ENCODE data around the gene ZNF20. TPM values are rescaled to one million over a fixed set of nuclear protein-coding genes. Genes with fewer than 3 reads are reported as not detected.

Gene ZNF20
- total RNA-seq: 1 to 10 TPM; 2.7 to 3.4 TPM

DNA sequence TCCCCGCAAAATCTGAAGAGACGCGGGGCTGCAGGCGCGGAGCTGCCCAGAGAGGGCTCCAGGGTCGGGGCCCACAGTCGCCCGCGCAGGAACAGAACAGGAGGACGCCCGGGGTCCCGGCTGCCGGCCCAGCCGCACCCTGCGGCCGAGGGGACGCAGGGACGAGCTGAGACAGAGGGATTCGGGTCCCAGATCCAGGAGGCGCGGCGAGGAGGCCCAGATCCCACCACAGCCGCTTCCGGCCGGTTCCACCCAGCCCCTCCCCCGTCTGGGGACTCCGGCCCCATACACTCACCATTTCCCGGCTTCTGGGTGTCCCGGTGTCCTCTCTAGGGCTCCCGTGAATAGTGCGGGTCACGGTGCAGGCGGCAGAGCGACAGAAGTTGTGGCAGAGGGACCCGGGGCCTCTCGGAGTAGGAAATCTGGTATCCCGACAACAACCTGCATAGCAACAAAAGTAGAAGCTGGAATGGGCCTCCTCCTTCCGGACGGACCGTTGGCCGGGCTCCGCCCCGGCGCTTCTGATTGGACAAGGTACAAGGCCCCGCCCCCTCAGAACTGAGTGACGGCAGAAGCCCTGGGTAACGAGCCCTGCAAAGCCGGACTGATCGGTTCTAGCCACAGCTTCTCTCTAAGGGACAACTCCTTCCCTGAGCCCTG, at the start of gene ZNF20:
Gene ZNF20 (minus strand): TSS at position 466 of the 660 bp plus-strand sequence. CDS start 168 bp downstream, at position 298.
- H3K27ac Mint-ChIP-seq: peak within 1 kb of the TSS; percentile 4
- H3K4me3 Mint-ChIP-seq: peak within 1 kb of the TSS; percentile 82 to 92
- peaks cover 11 to 15% of the 10 kb centered on the region in 2 donors for H3K36me3 Mint-ChIP-seq (ENCODE audit: insufficient read depth in 2 of 2)
- ATAC-seq (replicated peaks in 1 of 2) (peak; percentile 94 to 96), DNase-seq (peak; percentile 93 to 95)
- peaks cover 41% of the 10 kb centered on the region for H3K4me1 Mint-ChIP-seq (ENCODE audit: low read depth)
- no peaks in the 10 kb centered on the region for H3K27me3 Mint-ChIP-seq (ENCODE audit: low read depth)
- peaks cover 0 to 5% of the 10 kb centered on the region in 2 donors for H3K9me3 Mint-ChIP-seq

GRCh38 chr19:12187625-12188024, 47.5 kb upstream of the ZNF20 start:
- Mint-ChIP-seq H3K4me1 (ENCODE audit: low read depth) (peaks cover 4% of the 10 kb centered on the region), H3K36me3 (ENCODE audit: insufficient read depth in 2 of 2) (peaks cover 60 to 83% of the 10 kb centered on the region in 2 donors), H3K9me3 (peaks cover 18 to 33% of the 10 kb centered on the region in 2 donors), H3K27ac (no peak overlapping the region), H3K27me3 (ENCODE audit: low read depth) (no peaks in the 10 kb centered on the region), H3K4me3 (no peak overlapping the region)
- ATAC-seq (replicated peaks in 1 of 2): no peak
- DNase-seq: no peak

DNA sequence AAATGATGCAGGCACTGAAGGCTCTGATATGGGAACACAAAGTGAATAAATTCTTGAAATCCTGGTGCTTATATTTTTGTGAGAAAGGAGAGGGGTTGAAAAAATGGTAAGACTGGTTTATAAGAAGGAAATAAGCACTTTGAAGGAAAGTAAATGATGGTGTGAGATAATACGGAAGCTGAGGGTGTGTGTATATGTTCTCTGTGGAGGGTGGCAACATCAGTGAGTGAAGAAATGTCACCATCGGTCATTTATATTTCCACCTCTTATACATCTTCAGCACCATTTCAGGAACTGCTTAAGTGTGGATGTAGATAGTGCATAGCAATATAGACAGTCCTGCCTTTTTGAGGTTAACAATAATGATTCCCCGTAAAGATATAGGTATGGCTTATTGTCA, 40.2 kb upstream of the ZNF20 start:
- Mint-ChIP-seq H3K4me3 (no peak overlapping the region), H3K36me3 (ENCODE audit: insufficient read depth in 2 of 2) (peaks cover 44 to 76% of the 10 kb centered on the region in 2 donors), H3K9me3 (peaks cover 11 to 25% of the 10 kb centered on the region in 2 donors), H3K4me1 (ENCODE audit: low read depth) (no peaks in the 10 kb centered on the region), H3K27me3 (ENCODE audit: low read depth) (no peaks in the 10 kb centered on the region), H3K27ac (peak overlapping the region; percentile 51)
- DNase-seq (no peak), ATAC-seq (replicated peaks in 1 of 2) (no peak)

- peaks cover 56% of the 10 kb centered on the region for H3K4me1 Mint-ChIP-seq (ENCODE audit: low read depth)
- no peaks in the 10 kb centered on the region for H3K27me3 Mint-ChIP-seq (ENCODE audit: low read depth)
- peaks cover 9 to 18% of the 10 kb centered on the region in 2 donors for H3K36me3 Mint-ChIP-seq (ENCODE audit: insufficient read depth in 2 of 2)
- H3K4me3 Mint-ChIP-seq: peak overlapping the region in 1 of 2 donors; percentile 35
- DNase-seq (no peak), ATAC-seq (replicated peaks in 1 of 2) (no peak)
- H3K9me3 Mint-ChIP-seq: no peaks in the 10 kb centered on the region
- H3K27ac Mint-ChIP-seq: peak overlapping the region; percentile 33
These were observed 26.5 kb upstream of the ZNF20 start for GRCh38 chr19:12166626-12167025.

DNA sequence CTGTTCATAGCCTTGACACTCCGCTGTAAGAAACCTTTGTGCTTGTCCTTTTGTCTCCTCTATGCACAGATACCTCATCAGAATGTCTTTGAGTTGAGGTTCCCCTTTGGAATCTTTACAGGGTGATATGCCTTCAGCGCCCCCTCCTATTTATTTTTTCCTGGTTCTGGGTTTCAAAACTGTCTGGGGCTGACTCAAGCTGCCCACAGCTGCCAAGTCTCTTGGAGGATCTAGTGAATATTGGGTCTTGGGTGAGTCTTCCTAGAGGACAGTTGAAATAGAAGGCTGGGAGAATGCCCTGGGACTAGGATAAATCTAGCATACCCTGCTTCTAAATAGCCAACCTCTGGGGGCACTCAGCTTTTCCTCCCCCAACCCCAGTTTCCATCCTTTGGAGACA, 23.7 kb upstream of the ZNF20 start:
- ATAC-seq (replicated peaks in 1 of 2): no peak
- Mint-ChIP-seq H3K36me3 (ENCODE audit: insufficient read depth in 2 of 2) (peaks cover 7% of the 10 kb centered on the region in 2 donors), H3K9me3 (no peaks in the 10 kb centered on the region), H3K4me3 (peak overlapping the region; percentile 97 to 98), H3K27ac (peak overlapping the region; percentile 98), H3K27me3 (ENCODE audit: low read depth) (no peaks in the 10 kb centered on the region), H3K4me1 (ENCODE audit: low read depth) (peaks cover 47% of the 10 kb centered on the region)
- DNase-seq: no peak

GRCh38 chr19:12162882-12163806, 23.0 kb upstream of the ZNF20 start, which contains the start of gene ZNF136:
Gene ZNF136 (plus strand): TSS chr19:12163096. CDS start chr19:12163204, 108 bp downstream.
- ATAC-seq (replicated peaks in 1 of 2) (peak; percentile 99), DNase-seq (peak; percentile 92 to 96)
- H3K36me3 Mint-ChIP-seq (ENCODE audit: insufficient read depth in 2 of 2): peaks cover 7% of the 10 kb centered on the region in 2 donors
- peak within 1 kb of the TSS; percentile 99 for H3K27ac Mint-ChIP-seq
- no peaks in the 10 kb centered on the region for H3K9me3 Mint-ChIP-seq
- peak within 1 kb of the TSS; percentile 97 to 98 for H3K4me3 Mint-ChIP-seq
- no peaks in the 10 kb centered on the region for H3K27me3 Mint-ChIP-seq (ENCODE audit: low read depth)
- peaks cover 47% of the 10 kb centered on the region for H3K4me1 Mint-ChIP-seq (ENCODE audit: low read depth)

DNA sequence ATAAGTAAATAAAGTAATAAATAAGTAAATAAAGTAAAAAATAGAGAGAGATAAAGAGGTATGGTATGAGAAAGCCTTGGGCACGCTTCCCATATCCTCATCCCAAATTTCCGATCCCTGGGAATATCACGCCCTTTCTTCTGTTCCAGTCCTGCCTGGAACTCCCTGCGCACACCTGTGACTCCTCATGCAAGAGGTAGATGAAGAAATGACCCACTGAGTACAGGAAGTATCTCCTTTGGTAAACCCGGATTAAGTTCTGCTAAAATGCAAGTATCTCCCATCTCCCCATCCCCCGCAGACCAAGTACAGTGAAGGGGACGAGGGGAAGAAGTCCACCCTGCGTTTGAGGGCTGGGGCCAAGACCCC, 22.3 kb upstream of the ZNF20 start:
- no peak for DNase-seq
- Mint-ChIP-seq H3K36me3 (ENCODE audit: insufficient read depth in 2 of 2) (peaks cover 6 to 7% of the 10 kb centered on the region in 2 donors), H3K9me3 (no peaks in the 10 kb centered on the region), H3K4me1 (ENCODE audit: low read depth) (peaks cover 46% of the 10 kb centered on the region), H3K27ac (peak overlapping the region; percentile 99), H3K4me3 (peak overlapping the region; percentile 97 to 98), H3K27me3 (ENCODE audit: low read depth) (no peaks in the 10 kb centered on the region)
- peak in 1 of 2 donors; percentile 26 for ATAC-seq (replicated peaks in 1 of 2)

GRCh38 chr19:12159773-12160414, 19.7 kb upstream of the ZNF20 start:
- Mint-ChIP-seq H3K27me3 (ENCODE audit: low read depth) (no peaks in the 10 kb centered on the region), H3K4me3 (no peak overlapping the region), H3K4me1 (ENCODE audit: low read depth) (peaks cover 26% of the 10 kb centered on the region), H3K27ac (no peak overlapping the region), H3K36me3 (ENCODE audit: insufficient read depth in 2 of 2) (peaks cover 10 to 13% of the 10 kb centered on the region in 2 donors), H3K9me3 (no peaks in the 10 kb centered on the region)
- DNase-seq: peak in 1 of 2 donors; percentile 8
- ATAC-seq (replicated peaks in 1 of 2): no peak

GRCh38 chr19:12156223-12157058, 16.3 kb upstream of the ZNF20 start, which contains the start of gene ZNF625:
Gene ZNF625 (minus strand): TSS chr19:12156734. CDS start chr19:12156558, 176 bp downstream.
- no peaks in the 10 kb centered on the region for H3K27me3 Mint-ChIP-seq (ENCODE audit: low read depth)

GRCh38 chr19:12155324-12155860, 15.2 kb upstream of the ZNF20 start:
- Mint-ChIP-seq H3K36me3 (ENCODE audit: insufficient read depth in 2 of 2) (peaks cover 9 to 12% of the 10 kb centered on the region in 2 donors), H3K27me3 (ENCODE audit: low read depth) (no peaks in the 10 kb centered on the region), H3K4me1 (ENCODE audit: low read depth) (peaks cover 6% of the 10 kb centered on the region), H3K27ac (no peak overlapping the region), H3K4me3 (peak overlapping the region; percentile 89 to 91), H3K9me3 (no peaks in the 10 kb centered on the region)
- DNase-seq (no peak), ATAC-seq (replicated peaks in 1 of 2) (no peak)

More at GRCh38 chr19:12156223-12157058, 16.3 kb upstream of the ZNF20 start, which contains the start of gene ZNF625:
- DNase-seq (peak; percentile 61 to 65), ATAC-seq (replicated peaks in 1 of 2) (peak; percentile 90 to 93)
- no peaks in the 10 kb centered on the region for H3K9me3 Mint-ChIP-seq
- H3K4me3 Mint-ChIP-seq: peak within 1 kb of the TSS; percentile 89 to 91
- H3K4me1 Mint-ChIP-seq (ENCODE audit: low read depth): peaks cover 6% of the 10 kb centered on the region
- H3K27ac Mint-ChIP-seq: peak within 1 kb of the TSS; percentile 79
- peaks cover 7 to 9% of the 10 kb centered on the region in 2 donors for H3K36me3 Mint-ChIP-seq (ENCODE audit: insufficient read depth in 2 of 2)

DNA sequence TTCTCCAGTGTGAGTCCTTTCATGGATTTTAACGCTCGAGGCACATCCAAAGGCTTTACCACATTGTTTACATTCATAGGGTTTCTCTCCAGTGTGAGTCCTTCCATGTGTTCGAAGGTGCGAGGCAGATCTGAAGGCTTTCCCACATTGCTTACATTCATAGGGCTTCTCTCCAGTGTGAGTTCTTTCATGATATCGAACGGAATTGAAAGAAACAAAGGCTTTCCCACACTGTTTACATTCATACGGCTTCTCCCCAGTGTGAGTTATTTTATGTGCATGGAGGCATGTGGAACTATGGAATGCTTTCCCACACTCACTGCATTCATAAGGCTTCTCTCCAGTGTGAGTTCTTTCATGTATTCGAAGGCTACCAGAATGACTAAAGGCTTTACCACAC, 5.2 kb upstream of the ZNF20 start:
- Mint-ChIP-seq H3K27me3 (ENCODE audit: low read depth) (no peaks in the 10 kb centered on the region), H3K36me3 (ENCODE audit: insufficient read depth in 2 of 2) (peaks cover 23 to 29% of the 10 kb centered on the region in 2 donors), H3K27ac (no peak overlapping the region), H3K9me3 (peaks cover 13 to 14% of the 10 kb centered on the region in 2 donors), H3K4me3 (no peak overlapping the region), H3K4me1 (ENCODE audit: low read depth) (peaks cover 11% of the 10 kb centered on the region)
- ATAC-seq (replicated peaks in 1 of 2) (no peak), DNase-seq (no peak)

- Mint-ChIP-seq H3K27me3 (ENCODE audit: low read depth) (no peaks in the 10 kb centered on the region), H3K4me3 (peak overlapping the region; percentile 82 to 92), H3K36me3 (ENCODE audit: insufficient read depth in 2 of 2) (peaks cover 18 to 19% of the 10 kb centered on the region in 2 donors), H3K9me3 (peaks cover 9 to 13% of the 10 kb centered on the region in 2 donors), H3K4me1 (ENCODE audit: low read depth) (peaks cover 41% of the 10 kb centered on the region), H3K27ac (peak overlapping the region; percentile 4)
- ATAC-seq (replicated peaks in 1 of 2): no peak
- DNase-seq: no peak
These were observed 1.2 kb upstream of the ZNF20 start for GRCh38 chr19:12141405-12141736.
